ENCODE measurements around the gene IFITM2. TPM values are rescaled to one million over a fixed set of nuclear protein-coding genes. Genes with fewer than 3 reads are reported as not detected.
A peak's percentile ranks its signal among the peaks of the same experiment; 100 is the strongest.

IFITM2 gene
- total and polyA plus RNA-seq, 2 donors (not counting 1 experiment from before 2014, with no cell fraction given): 51.2 to 714 TPM

GRCh38 chr11:269146-269890, 38.3 kb upstream of the IFITM2 start:
- H2AFZ ChIP-seq (ENCODE audit: low read length): no peak overlapping the region
- H3K4me2 ChIP-seq (ENCODE audit: extremely low read depth, insufficient read depth, low read length): peak overlapping the region; percentile 51
- no peaks in the 10 kb centered on the region for H3K9me3 ChIP-seq (ENCODE audit: control insufficient read depth, insufficient read depth, low read depth, low read length)
- H3K27ac ChIP-seq (ENCODE audit: insufficient read depth, low read length): no peak overlapping the region
- H3K27me3 ChIP-seq (ENCODE audit: control insufficient read depth, insufficient read depth, low read length): peaks cover 10% of the 10 kb centered on the region
- H3K4me3 ChIP-seq (replicated peaks in 1 of 4; ENCODE audit: control extremely low read depth in 1 of 4, insufficient read depth in 1 of 4, low read depth in 3 of 4, low read length in 4 of 4): peak overlapping the region in 1 of 4 experiments; percentile 35
- no peaks in the 10 kb centered on the region for H4K20me1 ChIP-seq (ENCODE audit: control insufficient read depth, extremely low read depth, insufficient read depth, low read length)
- TF ChIP-seq EZH2 (IDR thresholded peaks at IDR 0.05; ENCODE audit: low read length, missing control alignments): no peak
- TF ChIP-seq CTCF (conservative IDR thresholded peaks at IDR 0.05 in 1 of 2, IDR thresholded peaks at IDR 0.05 in 1 of 2; ENCODE audit: low read depth in 1 of 2, low read length in 2 of 2): no peak
- DNase-seq (ENCODE audit: low read depth in 2 of 2): no peak
- no peak overlapping the region for H3K9ac ChIP-seq (ENCODE audit: insufficient read depth, low read length)
- no peaks in the 10 kb centered on the region for H3K79me2 ChIP-seq (ENCODE audit: control insufficient read depth, insufficient read depth, low read length)
- H3K36me3 ChIP-seq (ENCODE audit: control insufficient read depth, insufficient read depth, low read length): no peaks in the 10 kb centered on the region
- H3K4me1 ChIP-seq (ENCODE audit: control insufficient read depth, extremely low read depth, insufficient read depth, low read length): peaks cover 4% of the 10 kb centered on the region

- H3K79me2 ChIP-seq (ENCODE audit: control insufficient read depth, insufficient read depth, low read length): no peaks in the 10 kb centered on the region
- no peak overlapping the region for H2AFZ ChIP-seq (ENCODE audit: low read length)
- H3K36me3 ChIP-seq (ENCODE audit: control insufficient read depth, insufficient read depth, low read length): no peaks in the 10 kb centered on the region
- H3K27ac ChIP-seq (ENCODE audit: insufficient read depth, low read length): no peak overlapping the region
- TF ChIP-seq EZH2 (IDR thresholded peaks at IDR 0.05; ENCODE audit: low read length, missing control alignments): no peak
- no peak for TF ChIP-seq CTCF (conservative IDR thresholded peaks at IDR 0.05 in 1 of 2, IDR thresholded peaks at IDR 0.05 in 1 of 2; ENCODE audit: low read depth in 1 of 2, low read length in 2 of 2)
- peaks cover 4% of the 10 kb centered on the region for H3K4me1 ChIP-seq (ENCODE audit: control insufficient read depth, extremely low read depth, insufficient read depth, low read length)
- no peaks in the 10 kb centered on the region for H3K9me3 ChIP-seq (ENCODE audit: control insufficient read depth, insufficient read depth, low read depth, low read length)
- no peak overlapping the region for H3K9ac ChIP-seq (ENCODE audit: insufficient read depth, low read length)
- no peaks in the 10 kb centered on the region for H4K20me1 ChIP-seq (ENCODE audit: control insufficient read depth, extremely low read depth, insufficient read depth, low read length)
- no peak for DNase-seq (ENCODE audit: low read depth in 2 of 2)
- H3K4me3 ChIP-seq (replicated peaks in 1 of 4; ENCODE audit: control extremely low read depth in 1 of 4, insufficient read depth in 1 of 4, low read depth in 3 of 4, low read length in 4 of 4): no peak overlapping the region
- H3K4me2 ChIP-seq (ENCODE audit: extremely low read depth, insufficient read depth, low read length): no peak overlapping the region
- H3K27me3 ChIP-seq (ENCODE audit: control insufficient read depth, insufficient read depth, low read length): peaks cover 13% of the 10 kb centered on the region
Observed at GRCh38 chr11:270451-271318, 36.9 kb upstream of the IFITM2 start.

GRCh38 chr11:271319-271715, 36.3 kb upstream of the IFITM2 start:
- Histone ChIP-seq H3K27ac (ENCODE audit: insufficient read depth, low read length) (no peak overlapping the region), H3K36me3 (ENCODE audit: control insufficient read depth, insufficient read depth, low read length) (no peaks in the 10 kb centered on the region)
- DNase-seq (ENCODE audit: low read depth in 2 of 2): no peak

More at GRCh38 chr11:271319-271715, 36.3 kb upstream of the IFITM2 start:
- H2AFZ ChIP-seq (ENCODE audit: low read length): no peak overlapping the region
- H4K20me1 ChIP-seq (ENCODE audit: control insufficient read depth, extremely low read depth, insufficient read depth, low read length): no peaks in the 10 kb centered on the region
- peaks cover 13% of the 10 kb centered on the region for H3K27me3 ChIP-seq (ENCODE audit: control insufficient read depth, insufficient read depth, low read length)
- H3K9me3 ChIP-seq (ENCODE audit: control insufficient read depth, insufficient read depth, low read depth, low read length): no peaks in the 10 kb centered on the region
- no peak overlapping the region for H3K4me2 ChIP-seq (ENCODE audit: extremely low read depth, insufficient read depth, low read length)
- no peaks in the 10 kb centered on the region for H3K79me2 ChIP-seq (ENCODE audit: control insufficient read depth, insufficient read depth, low read length)
- H3K4me3 ChIP-seq (replicated peaks in 1 of 4; ENCODE audit: control extremely low read depth in 1 of 4, insufficient read depth in 1 of 4, low read depth in 3 of 4, low read length in 4 of 4): no peak overlapping the region
- TF ChIP-seq EZH2 (IDR thresholded peaks at IDR 0.05; ENCODE audit: low read length, missing control alignments) (no peak), CTCF (conservative IDR thresholded peaks at IDR 0.05 in 1 of 2, IDR thresholded peaks at IDR 0.05 in 1 of 2; ENCODE audit: low read depth in 1 of 2, low read length in 2 of 2) (no peak)
- H3K4me1 ChIP-seq (ENCODE audit: control insufficient read depth, extremely low read depth, insufficient read depth, low read length): peaks cover 4% of the 10 kb centered on the region
- H3K9ac ChIP-seq (ENCODE audit: insufficient read depth, low read length): no peak overlapping the region

Measured in fibroblast of lung (primary cell).